Ishikawa (cell line): ENCODE measurements around the gene PRPF18.

Experiments
- CREB1 ChIP-seq: IDR thresholded peaks from 2 replicates; pipeline ENCODE4 v1.6.1; 2012; ENCODE audit warnings: low read depth
- MAX ChIP-seq: IDR thresholded peaks from 2 replicates; pipeline ENCODE4 v1.6.1; 2012
- REST ChIP-seq: IDR thresholded peaks from 2 replicates; pipeline ENCODE4 v1.6.1; 2012; ENCODE audit warnings: low read depth, mild to moderate bottlenecking

- TF ChIP-seq REST (no peak), CREB1 (no peak), MAX (no peak)
Observed at GRCh38 chr10:13585195-13585751, 1.5 kb upstream of the PRPF18 start.
